Testis (tissue), 2 donors: Measurements from ENCODE around the gene PCSK2.

ENCODE experiments used
- POLR2A ChIP-seq: fragments of 450-650 bp; IDR thresholded peaks from one replicate; pipeline ENCODE4 v1.6.1; 2017; ENCODE audit warnings: antibody characterized with exemption, mild to moderate bottlenecking, moderate library complexity
- TF ChIP-seq, protein P1 (sequence below), 3 experiments: fragments of 450-650 bp in 2 of 3; fragments of 200-600 bp in 1 of 3; sonication (generic) in 1 of 3; IDR thresholded peaks; one replicate each; pipeline ENCODE4 v1.5.1; 2016 to 2019; ENCODE audit warnings: antibody characterized with exemption in 3 of 3, mild to moderate bottlenecking in 2 of 3, moderate library complexity in 1 of 3

GRCh38 chr20:17491041-17491440, 264.2 kb downstream of the PCSK2 start:
- TF ChIP-seq, protein P1, sequence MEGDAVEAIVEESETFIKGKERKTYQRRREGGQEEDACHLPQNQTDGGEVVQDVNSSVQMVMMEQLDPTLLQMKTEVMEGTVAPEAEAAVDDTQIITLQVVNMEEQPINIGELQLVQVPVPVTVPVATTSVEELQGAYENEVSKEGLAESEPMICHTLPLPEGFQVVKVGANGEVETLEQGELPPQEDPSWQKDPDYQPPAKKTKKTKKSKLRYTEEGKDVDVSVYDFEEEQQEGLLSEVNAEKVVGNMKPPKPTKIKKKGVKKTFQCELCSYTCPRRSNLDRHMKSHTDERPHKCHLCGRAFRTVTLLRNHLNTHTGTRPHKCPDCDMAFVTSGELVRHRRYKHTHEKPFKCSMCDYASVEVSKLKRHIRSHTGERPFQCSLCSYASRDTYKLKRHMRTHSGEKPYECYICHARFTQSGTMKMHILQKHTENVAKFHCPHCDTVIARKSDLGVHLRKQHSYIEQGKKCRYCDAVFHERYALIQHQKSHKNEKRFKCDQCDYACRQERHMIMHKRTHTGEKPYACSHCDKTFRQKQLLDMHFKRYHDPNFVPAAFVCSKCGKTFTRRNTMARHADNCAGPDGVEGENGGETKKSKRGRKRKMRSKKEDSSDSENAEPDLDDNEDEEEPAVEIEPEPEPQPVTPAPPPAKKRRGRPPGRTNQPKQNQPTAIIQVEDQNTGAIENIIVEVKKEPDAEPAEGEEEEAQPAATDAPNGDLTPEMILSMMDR (IDR thresholded peaks at IDR 0.05): no peak
- no peak for TF ChIP-seq POLR2A
